Transverse colon (tissue), 3 donors: ENCODE data around the gene DDR2.

Source experiments
- POLR2A ChIP-seq: fragments of 450-650 bp; IDR thresholded peaks from one replicate; pipeline ENCODE4 v1.6.1; 2016; ENCODE audit warnings: antibody characterized with exemption, mild to moderate bottlenecking, moderate library complexity
- TF ChIP-seq, protein P1 (sequence below), 5 experiments: fragments of 200-600 bp in 3 of 5; fragments of 450-650 bp in 2 of 5; sonication (generic) in 3 of 5; IDR thresholded peaks; 1 replicate in 2 of 5; 2 replicates in 3 of 5; pipeline ENCODE4 v1.5.1; 2016 to 2017; ENCODE audit warnings: antibody characterized with exemption in 5 of 5, inconsistent platforms in 3 of 5, mild to moderate bottlenecking in 2 of 5, moderate library complexity in 1 of 5

DNA sequence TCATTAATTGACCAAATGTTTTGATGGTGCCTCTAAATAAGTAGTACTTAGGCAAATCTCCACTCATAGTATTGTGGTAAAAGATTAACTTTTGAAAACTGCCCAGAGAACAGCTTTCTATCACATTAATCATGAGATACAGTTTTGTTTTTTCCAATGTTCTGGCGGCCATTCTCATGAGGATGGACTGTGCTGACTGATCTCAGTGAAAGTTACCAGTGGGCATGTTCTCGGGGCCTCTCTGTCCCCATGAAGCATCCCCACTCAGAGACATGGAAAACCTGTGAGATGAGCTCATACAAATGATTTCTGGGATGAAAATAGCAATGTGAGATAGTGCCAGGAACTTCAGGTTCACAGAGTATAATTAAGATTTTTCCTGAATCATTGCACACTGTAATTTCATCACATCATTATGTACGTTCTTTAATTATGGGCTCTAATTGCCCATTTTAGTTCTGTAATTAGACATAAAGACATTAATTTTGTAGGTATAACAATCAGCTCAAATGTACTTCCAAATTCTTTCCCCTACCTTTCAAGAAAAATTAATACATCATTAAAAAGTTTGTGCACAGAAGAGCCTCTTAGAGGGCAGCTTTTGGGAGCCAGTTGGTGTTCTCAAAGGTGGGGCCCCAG lies 40.5 kb downstream of the DDR2 start:
- TF ChIP-seq, protein P1, sequence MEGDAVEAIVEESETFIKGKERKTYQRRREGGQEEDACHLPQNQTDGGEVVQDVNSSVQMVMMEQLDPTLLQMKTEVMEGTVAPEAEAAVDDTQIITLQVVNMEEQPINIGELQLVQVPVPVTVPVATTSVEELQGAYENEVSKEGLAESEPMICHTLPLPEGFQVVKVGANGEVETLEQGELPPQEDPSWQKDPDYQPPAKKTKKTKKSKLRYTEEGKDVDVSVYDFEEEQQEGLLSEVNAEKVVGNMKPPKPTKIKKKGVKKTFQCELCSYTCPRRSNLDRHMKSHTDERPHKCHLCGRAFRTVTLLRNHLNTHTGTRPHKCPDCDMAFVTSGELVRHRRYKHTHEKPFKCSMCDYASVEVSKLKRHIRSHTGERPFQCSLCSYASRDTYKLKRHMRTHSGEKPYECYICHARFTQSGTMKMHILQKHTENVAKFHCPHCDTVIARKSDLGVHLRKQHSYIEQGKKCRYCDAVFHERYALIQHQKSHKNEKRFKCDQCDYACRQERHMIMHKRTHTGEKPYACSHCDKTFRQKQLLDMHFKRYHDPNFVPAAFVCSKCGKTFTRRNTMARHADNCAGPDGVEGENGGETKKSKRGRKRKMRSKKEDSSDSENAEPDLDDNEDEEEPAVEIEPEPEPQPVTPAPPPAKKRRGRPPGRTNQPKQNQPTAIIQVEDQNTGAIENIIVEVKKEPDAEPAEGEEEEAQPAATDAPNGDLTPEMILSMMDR (IDR thresholded peaks at IDR 0.05): no peak
- TF ChIP-seq POLR2A: no peak
